ENCODE measurements around the gene DEAF1.

GRCh38 chr11:737366-737765 lies 42.3 kb upstream of the DEAF1 start:
- TF ChIP-seq, protein P1, sequence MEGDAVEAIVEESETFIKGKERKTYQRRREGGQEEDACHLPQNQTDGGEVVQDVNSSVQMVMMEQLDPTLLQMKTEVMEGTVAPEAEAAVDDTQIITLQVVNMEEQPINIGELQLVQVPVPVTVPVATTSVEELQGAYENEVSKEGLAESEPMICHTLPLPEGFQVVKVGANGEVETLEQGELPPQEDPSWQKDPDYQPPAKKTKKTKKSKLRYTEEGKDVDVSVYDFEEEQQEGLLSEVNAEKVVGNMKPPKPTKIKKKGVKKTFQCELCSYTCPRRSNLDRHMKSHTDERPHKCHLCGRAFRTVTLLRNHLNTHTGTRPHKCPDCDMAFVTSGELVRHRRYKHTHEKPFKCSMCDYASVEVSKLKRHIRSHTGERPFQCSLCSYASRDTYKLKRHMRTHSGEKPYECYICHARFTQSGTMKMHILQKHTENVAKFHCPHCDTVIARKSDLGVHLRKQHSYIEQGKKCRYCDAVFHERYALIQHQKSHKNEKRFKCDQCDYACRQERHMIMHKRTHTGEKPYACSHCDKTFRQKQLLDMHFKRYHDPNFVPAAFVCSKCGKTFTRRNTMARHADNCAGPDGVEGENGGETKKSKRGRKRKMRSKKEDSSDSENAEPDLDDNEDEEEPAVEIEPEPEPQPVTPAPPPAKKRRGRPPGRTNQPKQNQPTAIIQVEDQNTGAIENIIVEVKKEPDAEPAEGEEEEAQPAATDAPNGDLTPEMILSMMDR (IDR thresholded peaks at IDR 0.05), result no peak
- TF ChIP-seq POLR2A (IDR thresholded peaks at IDR 0.05), result no peak
